Adrenal gland (tissue), 5 donors: ENCODE data around the gene DOCK9.

Source experiments
- POLR2A ChIP-seq, 2 donors: fragments of 450-650 bp; IDR thresholded peaks; one replicate each; pipeline ENCODE4 v1.6.1; 2017; ENCODE audit warnings: antibody characterized with exemption in 2 of 2, mild to moderate bottlenecking in 2 of 2, moderate library complexity in 1 of 2
- TF ChIP-seq, protein P1 (sequence below), 6 experiments: fragments of 450-650 bp in 4 of 6; fragments of 200-600 bp in 2 of 6; sonication (generic) in 1 of 6; IDR thresholded peaks; 1 replicate in 5 of 6; 2 replicates in 1 of 6; pipeline versions ENCODE4 v1.5.1 to v1.8.0; 2016 to 2021; ENCODE audit warnings: antibody characterized with exemption in 6 of 6, mild to moderate bottlenecking in 2 of 6, moderate library complexity in 1 of 6
- donor health status: DM: no; HTN: no; CAD: no.

DNA sequence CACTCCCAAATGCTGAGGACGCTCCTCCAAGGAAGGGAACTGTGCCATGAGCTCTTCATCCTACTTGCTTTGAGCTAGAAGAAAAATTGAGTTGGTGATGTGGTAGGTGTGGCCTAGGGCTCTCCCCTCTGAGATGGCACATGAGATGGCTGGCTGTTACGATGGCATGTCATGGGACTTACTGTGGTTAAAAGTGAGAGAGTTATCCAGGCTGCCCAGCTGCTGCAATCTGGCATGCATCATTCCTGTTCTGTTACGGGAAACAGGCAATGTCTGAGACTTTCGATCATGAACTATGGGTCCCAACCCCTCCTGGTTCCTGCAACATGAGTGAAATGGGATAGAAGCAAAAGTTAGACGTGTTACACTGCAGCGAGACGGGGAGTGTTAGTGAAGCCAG lies 132.1 kb downstream of the DOCK9 start:
- TF ChIP-seq, protein P1, sequence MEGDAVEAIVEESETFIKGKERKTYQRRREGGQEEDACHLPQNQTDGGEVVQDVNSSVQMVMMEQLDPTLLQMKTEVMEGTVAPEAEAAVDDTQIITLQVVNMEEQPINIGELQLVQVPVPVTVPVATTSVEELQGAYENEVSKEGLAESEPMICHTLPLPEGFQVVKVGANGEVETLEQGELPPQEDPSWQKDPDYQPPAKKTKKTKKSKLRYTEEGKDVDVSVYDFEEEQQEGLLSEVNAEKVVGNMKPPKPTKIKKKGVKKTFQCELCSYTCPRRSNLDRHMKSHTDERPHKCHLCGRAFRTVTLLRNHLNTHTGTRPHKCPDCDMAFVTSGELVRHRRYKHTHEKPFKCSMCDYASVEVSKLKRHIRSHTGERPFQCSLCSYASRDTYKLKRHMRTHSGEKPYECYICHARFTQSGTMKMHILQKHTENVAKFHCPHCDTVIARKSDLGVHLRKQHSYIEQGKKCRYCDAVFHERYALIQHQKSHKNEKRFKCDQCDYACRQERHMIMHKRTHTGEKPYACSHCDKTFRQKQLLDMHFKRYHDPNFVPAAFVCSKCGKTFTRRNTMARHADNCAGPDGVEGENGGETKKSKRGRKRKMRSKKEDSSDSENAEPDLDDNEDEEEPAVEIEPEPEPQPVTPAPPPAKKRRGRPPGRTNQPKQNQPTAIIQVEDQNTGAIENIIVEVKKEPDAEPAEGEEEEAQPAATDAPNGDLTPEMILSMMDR (IDR thresholded peaks at IDR 0.05) = no peak
- no peak for TF ChIP-seq POLR2A (IDR thresholded peaks at IDR 0.05)
